ENCODE results near the gene CACNB1.
"Not testable (repeated sequence)": the region's sequence is repeated elsewhere in the genome, so short reads cannot be mapped to it uniquely, and the experiment has no call there.

Gene CACNB1

DNA sequence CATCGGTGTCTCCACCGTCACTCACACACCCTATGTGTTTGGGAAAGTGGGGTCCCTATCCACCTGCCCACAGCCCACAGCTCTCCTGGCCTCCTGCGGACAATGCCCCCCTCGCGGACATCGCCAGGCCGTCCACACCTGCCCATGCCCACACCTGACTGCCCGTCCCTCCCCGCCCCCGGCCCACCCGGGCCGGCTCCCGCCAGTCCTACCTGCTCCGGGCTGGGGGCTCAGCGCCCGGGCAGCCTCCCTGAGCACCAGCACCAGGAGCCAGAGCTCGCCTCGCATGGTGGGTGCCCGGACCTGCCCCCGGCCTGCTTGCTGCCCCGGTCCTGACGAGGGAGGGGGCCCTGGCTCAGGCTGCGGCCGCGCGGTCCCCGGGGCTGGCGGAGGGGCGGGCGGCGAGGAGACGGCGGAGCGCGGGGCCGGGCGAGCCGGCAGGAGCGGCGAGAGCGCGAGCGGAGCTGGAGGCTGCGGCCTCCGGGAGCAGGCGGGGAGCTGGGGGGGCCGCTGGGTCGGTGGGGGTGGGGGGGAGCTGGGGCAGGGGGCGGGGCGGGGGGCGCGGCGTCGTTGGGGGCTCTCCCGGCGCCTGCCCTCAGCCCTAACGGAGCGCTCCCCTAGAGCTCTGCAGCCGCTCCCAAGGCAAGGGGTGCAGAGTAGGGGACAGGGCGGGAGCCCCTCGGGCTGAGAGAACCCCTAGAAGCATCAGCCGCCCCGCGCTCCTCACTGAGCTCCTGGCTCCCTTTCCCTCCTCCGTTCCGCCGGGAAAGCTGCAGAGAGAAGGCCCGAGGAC lies 46.1 kb downstream of the CACNB1 start, which contains the start of gene PLXDC1:
Gene PLXDC1, minus strand, starts transcription at position 488 of the 793 bp plus-strand sequence. Its CDS starts 200 bp downstream, at position 288.
- no peak for DNase-seq (ENCODE audit: low read depth in 2 of 2)

DNA sequence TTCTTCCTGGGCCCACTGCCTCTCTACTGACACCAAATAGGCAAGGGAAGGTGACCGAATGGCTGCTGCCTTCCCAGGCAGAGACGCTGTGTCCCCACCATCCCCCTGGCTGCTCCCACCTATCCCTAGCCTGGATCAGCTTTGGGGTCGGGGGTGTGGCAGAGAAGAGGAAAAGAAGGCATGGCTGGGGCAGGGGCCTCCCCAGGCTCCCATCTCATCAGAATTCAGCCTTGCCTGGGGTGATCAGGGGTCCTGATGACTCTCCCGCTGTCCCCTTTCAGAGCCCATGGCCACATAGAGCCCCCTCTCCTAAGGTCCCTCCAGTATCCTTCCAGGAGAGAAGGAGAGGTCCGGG lies 46.7 kb downstream of the CACNB1 start:
- DNase-seq (ENCODE audit: low read depth in 2 of 2): no peak

DNA sequence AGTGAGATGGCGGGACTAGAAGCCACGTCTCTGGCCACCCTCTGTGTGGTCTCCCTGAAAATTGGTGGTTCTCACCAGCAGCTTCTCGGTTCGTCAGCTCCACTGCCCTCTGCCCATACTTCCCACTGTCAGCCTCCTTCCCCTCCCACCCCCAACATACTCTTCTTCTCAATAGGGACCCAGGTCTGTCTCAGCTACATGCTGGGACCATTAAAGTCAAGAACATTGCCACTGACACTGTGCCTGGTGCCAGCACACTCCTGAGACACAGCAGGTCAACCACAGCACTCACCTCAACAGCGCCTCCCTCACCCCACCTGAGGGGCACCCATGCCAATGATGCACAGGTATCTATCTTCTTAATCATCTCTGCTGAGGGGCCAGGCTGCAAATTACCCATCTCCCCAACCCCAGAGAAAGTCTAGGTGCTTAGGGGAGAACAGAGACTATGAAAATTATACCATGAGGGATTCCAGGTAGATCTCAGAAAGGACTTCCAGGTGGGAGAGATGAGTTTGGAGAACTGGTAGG lies 47.3 kb downstream of the CACNB1 start:
- no peak for DNase-seq (ENCODE audit: low read depth in 2 of 2)

DNA sequence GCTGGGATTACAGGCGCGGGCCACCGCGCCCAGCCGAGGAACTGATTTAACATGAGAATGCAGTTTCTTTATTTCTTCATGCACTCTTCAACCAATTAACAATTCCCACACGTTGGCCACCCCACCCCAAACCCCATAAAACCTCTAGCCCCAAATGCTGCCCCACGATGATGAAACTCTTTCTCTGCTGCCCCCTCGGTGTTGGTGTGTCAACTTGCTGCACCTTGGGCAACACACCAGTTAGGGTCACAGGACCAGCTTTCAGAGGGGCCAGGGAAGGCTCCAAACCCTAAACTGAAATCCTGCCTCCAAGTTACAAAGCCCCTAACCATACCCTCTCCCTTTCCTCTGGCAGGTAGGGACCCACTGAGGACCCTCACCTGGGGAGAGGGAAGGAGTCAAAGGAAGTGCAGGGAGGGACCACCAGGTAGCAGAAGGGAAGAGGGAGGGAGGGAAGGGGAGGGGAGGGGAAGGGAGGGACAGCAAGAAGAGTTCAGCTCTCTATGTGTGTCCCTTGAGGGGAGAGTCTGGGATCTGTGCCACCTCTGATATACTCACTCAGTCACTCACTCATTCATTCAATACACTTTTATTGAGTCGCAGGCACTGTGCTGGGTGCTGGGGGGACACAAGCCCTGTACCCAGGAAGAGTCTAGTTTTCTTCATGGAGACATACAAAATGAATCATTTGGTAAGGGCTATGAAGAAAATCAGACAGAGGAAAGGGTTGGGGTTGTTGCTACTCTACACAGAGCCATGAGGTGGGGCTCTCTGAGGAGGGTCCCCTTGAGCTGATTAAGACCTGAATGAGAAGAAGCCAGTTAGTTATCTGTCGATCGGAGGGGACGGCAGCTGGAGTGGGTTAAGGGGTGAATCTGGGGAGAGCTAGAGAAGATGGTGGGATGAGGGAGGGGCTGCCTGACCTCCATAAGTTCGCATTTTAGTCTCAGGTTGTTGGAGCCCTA lies 50.0 kb downstream of the CACNB1 start:
- no peak for DNase-seq (ENCODE audit: low read depth in 2 of 2)

DNA sequence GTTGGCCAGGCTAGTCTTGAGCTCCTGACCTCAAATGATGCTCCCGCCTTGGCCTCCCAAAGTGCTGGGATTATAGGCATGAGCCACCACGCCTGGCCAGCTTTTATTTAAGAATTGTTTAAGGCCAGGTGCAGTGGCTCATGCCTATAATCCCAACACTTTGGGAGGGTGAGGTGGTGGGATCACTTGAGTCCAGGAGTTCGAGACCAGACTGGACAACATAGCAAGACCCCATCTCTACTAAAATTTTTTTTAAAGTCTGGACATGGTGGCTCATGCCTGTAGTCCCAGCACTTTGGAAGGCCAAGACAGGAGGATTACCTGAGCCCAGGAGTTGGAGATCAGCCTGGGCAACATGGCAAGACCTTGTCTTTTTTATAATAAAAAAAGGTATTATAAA lies 51.2 kb downstream of the CACNB1 start:
- DNase-seq (ENCODE audit: low read depth in 2 of 2): no peak

DNA sequence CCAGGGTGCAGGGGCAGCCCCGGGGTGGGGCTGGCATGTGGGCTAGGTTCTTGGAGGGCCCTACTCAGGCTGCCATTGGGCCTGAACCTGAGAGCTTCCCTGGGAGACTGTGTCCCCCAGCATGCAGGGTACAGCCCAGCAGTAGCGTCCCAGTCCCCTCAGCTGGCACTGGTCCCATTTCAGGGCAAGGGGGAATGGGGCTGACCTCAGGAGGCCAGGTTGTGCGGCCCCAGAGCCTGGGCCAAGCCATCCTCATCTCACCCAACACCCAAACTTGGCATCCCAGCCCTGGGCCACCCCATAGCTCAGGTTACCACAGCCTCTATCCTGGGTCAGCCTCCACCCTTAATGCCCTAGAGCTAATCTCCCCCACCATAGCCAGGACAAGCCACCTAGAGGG lies 52.3 kb downstream of the CACNB1 start:
- no peak for DNase-seq (ENCODE audit: low read depth in 2 of 2)

DNA sequence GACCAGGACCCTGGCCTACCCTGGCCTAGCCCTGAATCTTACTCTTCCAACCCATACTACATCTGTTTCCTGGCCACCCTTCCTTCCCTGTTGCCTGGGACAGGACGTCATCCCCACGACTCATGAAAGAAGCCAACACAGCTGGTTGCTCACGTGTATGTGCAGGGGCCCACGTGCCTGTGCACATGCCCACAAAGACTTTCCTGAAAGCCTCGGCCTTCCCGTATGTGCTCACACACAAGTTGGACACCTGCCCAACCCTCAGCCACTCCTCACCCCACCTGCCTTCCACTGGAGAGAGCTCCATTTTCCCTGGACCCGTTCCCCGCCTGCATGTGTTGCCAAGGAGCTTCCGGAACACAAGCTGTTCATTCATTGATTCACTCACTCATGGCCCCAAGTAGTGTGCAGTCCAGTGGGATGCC lies 53.0 kb downstream of the CACNB1 start:
- peak; percentile 62 to 63 for DNase-seq (ENCODE audit: low read depth in 2 of 2)

DNA sequence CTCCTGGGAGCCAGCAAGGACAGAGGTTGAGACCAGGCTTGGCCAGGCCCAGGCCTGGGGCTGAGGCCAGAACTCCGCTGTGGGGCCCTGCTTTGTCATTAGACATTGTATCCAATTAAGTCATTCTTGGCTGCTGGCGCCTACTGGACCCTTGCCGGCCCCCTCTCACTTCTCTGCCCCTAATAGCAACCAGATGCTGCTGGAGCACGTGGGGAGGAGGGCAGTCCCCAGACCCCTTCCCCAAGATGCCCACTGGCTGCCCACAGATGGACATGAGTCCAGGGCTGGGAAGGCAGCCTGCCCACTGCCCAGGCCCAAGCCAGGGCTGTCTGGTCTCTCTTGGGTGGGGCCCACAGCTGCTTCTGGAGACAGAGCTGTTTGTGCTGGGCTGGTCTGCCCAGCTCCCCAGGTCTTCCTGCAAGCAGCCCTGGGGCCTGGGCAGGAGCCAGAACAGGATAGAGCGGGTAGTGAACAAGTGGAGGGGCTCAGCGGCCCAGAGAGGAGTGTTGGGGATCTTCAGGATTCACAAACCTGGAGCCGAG lies 53.8 kb downstream of the CACNB1 start:
- no peak for DNase-seq (ENCODE audit: low read depth in 2 of 2)

DNA sequence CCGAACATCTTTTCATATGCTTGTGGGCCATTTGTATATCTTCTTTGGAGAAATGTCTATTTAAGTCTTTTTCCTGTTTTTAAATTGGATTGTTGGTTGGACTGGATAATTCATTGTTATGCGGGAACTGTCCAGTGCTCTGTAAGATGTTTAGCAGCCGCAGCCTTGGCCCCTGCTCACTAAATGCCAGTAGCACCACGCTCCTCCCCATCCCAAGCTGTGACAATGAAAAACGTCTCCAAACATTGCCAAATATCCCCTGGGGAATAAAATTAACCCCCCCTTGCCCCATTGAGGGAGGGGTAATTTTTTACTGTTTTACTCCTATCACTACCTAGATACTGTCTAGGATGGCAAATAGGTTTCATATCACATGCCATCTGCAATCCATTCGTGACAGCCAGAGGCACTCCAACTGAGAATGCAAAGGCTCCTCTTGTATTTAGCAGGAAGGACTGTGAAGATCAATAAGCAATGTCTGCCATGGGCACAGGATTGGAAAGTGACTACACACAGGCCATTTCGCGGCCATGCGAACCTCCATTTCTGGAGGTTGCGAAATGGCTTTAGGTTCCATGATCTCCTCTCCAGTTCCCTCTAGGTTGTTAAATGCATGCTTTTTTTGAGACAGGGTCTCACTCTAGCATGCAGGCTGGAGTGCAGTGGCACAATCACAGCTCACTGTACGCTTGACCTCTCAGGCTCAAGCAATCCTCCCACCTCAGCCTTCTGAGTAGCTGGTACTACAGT lies 55.4 kb downstream of the CACNB1 start:
- DNase-seq (ENCODE audit: low read depth in 2 of 2): no peak

DNA sequence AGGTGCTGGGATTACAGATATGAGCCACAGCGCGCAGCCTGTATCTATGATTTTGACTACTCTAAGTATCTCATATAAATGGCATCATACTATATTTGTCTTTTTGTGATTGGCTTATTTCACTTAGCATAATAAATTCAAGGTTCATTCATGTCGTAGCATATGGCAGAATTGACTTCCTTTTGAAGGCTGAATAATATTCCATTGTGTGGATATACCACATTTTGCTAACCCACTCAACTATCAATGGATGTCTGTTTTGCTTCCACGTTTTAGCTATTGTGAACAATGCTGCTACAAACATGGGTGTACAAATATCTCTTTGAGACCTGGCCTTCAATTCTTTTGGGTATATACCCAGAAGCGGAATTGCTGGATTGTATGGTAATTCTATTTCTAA lies 56.2 kb downstream of the CACNB1 start:
- no peak for DNase-seq (ENCODE audit: low read depth in 2 of 2)

DNA sequence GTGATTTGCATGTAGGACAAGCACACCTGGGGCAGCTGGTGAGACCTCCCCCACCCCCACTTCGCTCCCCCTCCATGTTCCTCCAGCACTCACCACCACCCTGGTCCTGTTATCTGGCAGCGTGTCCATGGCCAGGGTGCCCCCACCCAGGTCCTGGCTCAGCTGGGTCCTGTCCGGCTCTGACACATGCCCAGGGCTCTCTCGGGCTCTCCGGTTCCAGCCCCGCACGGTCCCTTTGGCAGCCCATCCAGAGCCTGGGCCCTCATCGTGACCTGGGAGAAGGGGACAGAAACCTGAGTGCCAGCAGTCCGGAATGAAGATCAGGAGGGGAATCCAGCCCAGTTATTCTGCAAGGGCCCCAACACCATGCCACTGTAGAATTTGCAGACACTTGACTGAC lies 57.9 kb downstream of the CACNB1 start:
- no peak for DNase-seq (ENCODE audit: low read depth in 2 of 2)

DNA sequence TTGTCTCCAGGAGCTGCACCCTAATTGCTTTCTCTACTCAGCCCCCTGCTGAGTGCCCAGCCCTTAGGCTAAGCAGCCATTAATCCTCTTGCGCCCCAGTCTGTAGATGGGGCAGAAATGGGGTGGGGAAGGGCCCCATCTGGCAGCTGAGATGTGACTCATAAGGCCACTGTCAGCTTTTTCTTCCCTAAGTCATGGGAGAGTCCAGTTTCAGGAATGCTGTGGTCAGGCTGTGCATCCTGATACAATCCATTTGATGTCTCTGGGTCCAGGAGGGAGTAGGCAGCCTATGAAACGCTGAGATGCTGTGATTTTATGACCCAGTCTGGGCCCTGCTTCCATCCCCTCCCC lies 58.3 kb downstream of the CACNB1 start:
- peak; percentile 60 to 62 for DNase-seq (ENCODE audit: low read depth in 2 of 2)

DNA sequence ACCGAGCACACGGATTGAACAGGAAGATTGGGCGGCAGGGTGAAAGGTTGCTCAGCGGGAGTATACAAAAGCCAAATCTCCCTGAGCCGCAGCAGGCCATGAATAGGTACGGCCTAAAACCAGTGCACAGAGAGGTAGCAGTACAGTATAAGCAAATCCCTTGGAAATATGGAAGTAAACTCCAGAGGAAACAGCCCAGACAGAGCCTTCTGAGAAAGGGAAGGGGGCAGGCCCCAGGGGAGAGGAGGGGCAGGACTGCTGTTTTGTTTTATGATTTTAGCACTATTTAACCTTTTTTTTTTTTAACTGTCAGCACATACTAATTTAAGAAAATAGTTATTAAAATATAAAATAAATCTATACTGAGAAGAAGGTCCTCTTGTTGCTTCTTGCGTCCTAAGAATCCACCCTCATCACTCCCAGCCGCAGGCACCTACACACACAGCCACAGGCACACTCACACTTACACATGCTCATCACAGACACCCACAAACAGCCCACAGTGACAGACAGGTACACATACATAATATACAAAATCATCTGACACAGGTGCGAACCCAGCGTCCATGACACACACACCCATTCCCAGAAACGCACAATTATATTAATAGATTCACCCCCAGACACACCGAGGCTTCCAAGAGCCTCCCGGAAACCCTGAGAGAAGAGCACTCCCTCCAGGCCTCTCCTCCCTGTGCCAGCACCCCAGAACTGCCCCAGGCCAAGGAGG lies 58.9 kb downstream of the CACNB1 start:
- no peak for DNase-seq (ENCODE audit: low read depth in 2 of 2)

DNA sequence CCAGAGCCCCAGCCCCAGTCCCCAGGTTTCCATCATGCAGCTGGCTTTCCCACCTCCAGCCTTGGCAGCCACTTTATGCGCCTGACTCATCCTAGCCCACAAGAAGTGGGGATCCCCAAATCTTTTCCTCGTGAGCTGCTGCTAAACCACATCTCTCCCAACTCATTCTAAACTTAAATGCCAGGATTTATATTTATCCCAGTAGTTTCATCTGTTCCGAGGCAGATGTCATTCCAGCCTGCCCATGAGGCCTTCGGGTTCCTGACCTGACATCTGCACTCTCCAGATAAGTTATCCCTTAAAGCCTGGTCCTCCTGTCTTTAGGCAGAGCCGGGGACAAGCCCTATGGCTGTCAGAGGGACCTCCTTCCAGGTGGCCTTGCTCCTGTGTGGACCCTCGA lies 62.6 kb downstream of the CACNB1 start:
- DNase-seq (ENCODE audit: low read depth in 2 of 2): no peak

DNA sequence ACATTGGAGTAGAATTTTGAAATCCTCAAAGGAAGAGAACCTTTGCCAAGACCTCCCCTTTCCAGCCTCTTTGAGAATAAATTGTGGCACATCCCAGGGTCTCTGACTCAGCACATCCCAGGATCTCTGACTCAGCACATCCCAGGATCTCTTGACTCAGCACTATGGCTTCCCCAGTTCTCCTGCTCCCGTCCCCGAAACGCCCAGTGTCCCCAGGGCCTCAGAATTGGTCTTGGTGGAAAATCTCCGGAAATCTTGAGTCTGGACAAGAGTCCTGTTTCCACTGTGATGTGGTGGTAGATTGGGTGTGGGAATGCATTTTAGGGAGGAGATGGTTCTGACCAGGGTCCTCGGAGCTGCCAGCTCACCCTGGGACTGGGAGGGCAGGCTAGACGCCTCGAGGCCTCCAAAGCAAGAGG lies 65.3 kb downstream of the CACNB1 start:
- DNase-seq (ENCODE audit: low read depth in 2 of 2): peak; percentile 82 to 83

DNA sequence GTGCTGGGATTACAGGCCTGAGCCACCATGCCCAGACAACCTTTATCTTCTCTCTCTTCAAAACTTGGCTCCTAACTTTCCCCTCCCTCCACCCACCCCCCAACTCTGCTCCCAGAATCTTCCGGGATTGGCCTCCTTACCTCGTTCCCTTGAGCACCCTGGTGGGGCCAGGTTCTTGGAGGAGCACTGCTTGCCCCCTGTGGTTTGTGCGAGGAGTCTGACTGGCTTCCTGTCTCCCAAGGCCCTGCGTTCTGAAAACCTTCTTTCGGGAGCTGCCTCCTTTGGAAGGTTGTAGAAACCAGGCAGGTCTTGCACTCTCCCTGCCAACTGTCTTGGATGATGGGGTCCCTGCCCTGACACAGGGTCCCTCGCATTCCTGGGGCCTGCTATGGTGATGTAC lies 65.9 kb downstream of the CACNB1 start:
- DNase-seq (ENCODE audit: low read depth in 2 of 2): no peak

DNA sequence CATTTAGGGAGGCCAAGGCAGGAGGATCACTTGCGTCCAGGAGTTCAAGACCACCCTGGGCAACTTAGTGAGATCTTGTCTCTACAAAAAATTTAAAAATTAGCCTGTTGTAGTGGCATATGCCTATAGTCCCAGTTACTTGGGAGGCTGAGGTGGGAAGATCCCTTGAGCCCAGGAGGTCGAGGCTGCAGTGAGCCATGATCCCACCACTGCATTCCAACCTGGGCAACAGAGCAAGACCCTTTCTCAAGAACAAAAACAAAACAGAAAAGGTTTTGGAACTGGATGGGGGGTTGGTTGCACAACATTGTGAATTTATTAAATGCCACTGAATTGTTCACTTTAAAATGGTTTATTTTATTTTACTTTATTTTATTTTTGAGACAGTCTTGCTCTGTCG lies 67.3 kb downstream of the CACNB1 start:
- DNase-seq (ENCODE audit: low read depth in 2 of 2): no peak

DNA sequence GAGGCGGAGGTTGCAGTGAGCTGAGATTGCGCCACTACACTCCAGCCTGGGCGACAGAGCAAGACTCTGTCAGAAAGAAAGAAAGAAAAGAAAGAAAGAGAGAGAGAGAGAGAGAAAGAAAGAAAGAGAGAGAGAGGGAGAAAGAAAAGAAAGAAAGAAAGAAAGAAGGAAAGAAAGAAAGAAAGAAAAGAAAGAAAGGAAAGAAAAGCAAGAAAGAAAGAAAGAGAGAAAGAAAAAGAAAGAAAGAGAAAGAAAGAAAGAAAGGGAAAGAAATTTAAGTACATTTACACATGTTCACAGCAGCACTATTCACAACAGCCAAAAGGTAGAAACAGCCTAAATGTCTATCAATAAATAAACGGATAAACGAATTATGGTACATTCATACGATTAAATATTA lies 67.9 kb downstream of the CACNB1 start:
- DNase-seq (ENCODE audit: low read depth in 2 of 2): not testable (repeated sequence)

DNA sequence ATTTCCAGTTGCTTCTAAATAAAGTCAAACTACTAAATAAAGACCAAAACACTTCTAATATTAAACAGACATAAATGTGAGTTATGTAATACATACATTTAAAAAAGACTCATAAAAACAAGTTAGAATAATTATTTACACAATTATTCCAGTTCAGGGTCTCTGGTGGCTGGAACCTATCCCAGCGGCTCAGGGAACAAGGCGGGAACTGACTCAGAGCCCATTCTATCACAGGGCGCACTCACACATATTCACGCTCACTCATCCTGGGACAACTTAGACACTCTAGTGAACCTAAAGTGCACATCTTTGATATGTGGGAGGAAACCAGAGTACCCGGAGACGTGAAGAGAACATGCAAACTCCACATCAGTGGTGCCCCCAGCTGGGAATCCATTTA lies 71.0 kb downstream of the CACNB1 start:
- DNase-seq (ENCODE audit: low read depth in 2 of 2): no peak

DNA sequence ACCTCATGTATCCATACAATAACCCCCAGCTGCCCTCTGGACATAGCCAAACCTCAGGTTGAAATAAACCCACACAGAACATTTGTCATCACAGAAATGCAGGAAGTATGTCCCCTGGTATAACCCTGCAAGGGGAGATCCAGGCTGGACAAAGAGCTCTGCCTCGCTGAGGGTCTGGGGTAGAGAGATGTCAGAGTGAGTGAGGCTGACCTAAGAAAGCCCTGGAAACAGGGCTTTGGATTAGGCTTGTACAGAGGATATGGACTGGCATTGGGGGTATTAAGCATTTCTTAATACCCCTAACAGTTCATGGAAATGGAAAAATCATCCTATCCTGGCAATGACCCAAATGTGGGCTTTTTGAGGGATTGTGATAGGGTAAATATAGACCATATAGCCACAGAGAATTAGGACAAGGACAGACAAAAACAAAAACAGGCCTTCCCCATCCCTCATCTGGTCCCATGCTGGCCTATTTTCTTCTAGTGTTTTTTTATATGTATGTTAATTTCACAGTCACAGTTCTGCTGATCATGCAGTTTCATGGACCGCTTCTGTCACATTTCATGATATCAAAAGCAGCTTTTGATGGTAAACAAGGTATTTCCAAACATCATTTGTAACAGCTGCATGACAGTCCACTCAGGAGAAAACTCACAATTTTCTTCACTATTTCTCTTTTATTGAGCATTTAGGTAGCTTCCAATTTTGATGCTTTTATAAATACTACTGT lies 72.2 kb downstream of the CACNB1 start:
- DNase-seq (ENCODE audit: low read depth in 2 of 2): no peak

All from fibroblast of skin of left quadriceps (primary cell).